CD4-positive, alpha-beta T cell (primary cell): ENCODE results near the gene ATP6V0A4. TPM values are rescaled to one million over a fixed set of nuclear protein-coding genes. Genes with fewer than 3 reads are reported as not detected.
A peak's percentile ranks its signal among the peaks of the same experiment; 100 is the strongest.

ENCODE experiments used
- ATAC-seq: fragments of 200-7000 bp; cut with Tn5 transposase; one replicate; pipeline ENCODE4 v1.10.0; 2022; ENCODE audit warnings: mild to moderate bottlenecking; ENCODE audit not compliant: poor library complexity
- CTCF ChIA-PET: fragments of 350-600 bp; sonication (Branson Sonifier 250); formaldehyde crosslinking; loops from one replicate; lab custom pipeline; 2021; ENCODE audit warnings: antibody characterized with exemption, inconsistent platforms; lab: Charles Lee
- POLR2A ChIA-PET: fragments of 350-600 bp; sonication (Branson Sonifier 250); formaldehyde crosslinking; loops from one replicate; lab custom pipeline; 2021; ENCODE audit warnings: antibody characterized with exemption, inconsistent platforms; lab: Charles Lee
- DNase-seq, 14 experiments: peaks; one replicate each; pipeline ENCODE4 v3.0.0-alpha.2; 2013 to 2020; ENCODE audit warnings: mixed read lengths in 2 of 14
- H3K27ac ChIP-seq, 2 donors: one replicate each; pipeline versions ENCODE4 v1.5.1 to v1.7.0; 2013; ENCODE audit warnings: low read length in 2 of 2, low read depth in 1 of 2, mild to moderate bottlenecking in 1 of 2
- H3K27me3 ChIP-seq, 2 experiments: 1 replicate in 1 of 2; 2 replicates in 1 of 2; pipeline versions ENCODE4 v1.6.1 to v1.7.0; 2013; ENCODE audit warnings: low read length in 2 of 2, control low read depth in 1 of 2, mild to moderate bottlenecking in 1 of 2, moderate library complexity in 1 of 2; ENCODE audit not compliant: insufficient read depth in 2 of 2, control insufficient read depth in 1 of 2
- H3K36me3 ChIP-seq: one replicate; pipeline ENCODE4 v1.6.1; 2013; ENCODE audit warnings: low read length, control low read depth; ENCODE audit not compliant: insufficient read depth
- H3K4me1 ChIP-seq: one replicate; pipeline ENCODE4 v1.6.1; 2013; ENCODE audit warnings: low read length, control low read depth; ENCODE audit not compliant: insufficient read depth
- H3K4me3 ChIP-seq: one replicate; pipeline ENCODE4 v1.5.1; 2013; ENCODE audit warnings: mild to moderate bottlenecking, low read length, moderate library complexity
- H3K9me3 ChIP-seq, 2 experiments: 1 replicate in 1 of 2; 2 replicates in 1 of 2; pipeline versions ENCODE4 v1.6.1 to v1.7.0; 2013; ENCODE audit warnings: low read length in 2 of 2, mild to moderate bottlenecking in 2 of 2, control low read depth in 1 of 2, moderate library complexity in 1 of 2; ENCODE audit not compliant: control insufficient read depth in 1 of 2, insufficient read depth in 1 of 2
- H3K27ac Mint-ChIP-seq: one replicate; pipeline ENCODE4 v1.8.0; 2020; ENCODE audit warnings: mixed read lengths
- H3K27me3 Mint-ChIP-seq: one replicate; pipeline ENCODE4 v1.8.0; 2021; ENCODE audit warnings: mixed read lengths
- H3K36me3 Mint-ChIP-seq: one replicate; pipeline ENCODE4 v1.8.0; 2021; ENCODE audit warnings: low read depth, mixed read lengths
- H3K4me1 Mint-ChIP-seq: one replicate; pipeline ENCODE4 v1.8.0; 2021; ENCODE audit warnings: low read depth, mixed read lengths
- H3K4me3 Mint-ChIP-seq: one replicate; pipeline ENCODE4 v1.8.0; 2020; ENCODE audit warnings: mild to moderate bottlenecking, mixed read lengths
- H3K9me3 Mint-ChIP-seq: one replicate; pipeline ENCODE4 v1.8.0; 2020; ENCODE audit warnings: mixed read lengths
- CTCF ChIP-seq: fragments of 200-600 bp; IDR thresholded peaks from one replicate; pipeline ENCODE4 v1.8.0; 2022; ENCODE audit warnings: antibody characterized with exemption, mild to moderate bottlenecking
- intact Hi-C, 2 experiments: fragments of 100-400 bp; cut with DNase I in 1 of 2; cut with micrococcal nuclease in 1 of 2; formaldehyde crosslinking; loops; one replicate each; pipeline versions ENCODE4 v1.15.1 to v1.9.0; 2023 to 2025; cut with DNase I, micrococcal nuclease
- total RNA-seq, 174 experiments: library from RNA in 2 of 174; stranded (reverse) in 2 of 174; gene quantifications; one replicate each; pipeline ENCODE4 v1.2.3 and lab custom pipeline; 2021 to 2026

The ATP6V0A4 gene
- total RNA-seq, 2 experiments from 2014 or later: not detected

- peak overlapping the region; percentile 94 for H3K27ac Mint-ChIP-seq
- no peaks in the 10 kb centered on the region for H3K36me3 Mint-ChIP-seq
- peaks cover 43% of the 10 kb centered on the region for H3K4me1 ChIP-seq
- TF ChIP-seq CTCF: no peak
- peaks cover 0 to 15% of the 10 kb centered on the region in 2 experiments for H3K9me3 ChIP-seq
- no peaks in the 10 kb centered on the region for H3K9me3 Mint-ChIP-seq
- H3K4me3 Mint-ChIP-seq: peak overlapping the region; percentile 38
- intact Hi-C loops: loop anchor here (2.0 to 10.0 kb wide), 7 partner anchors 36 to 751 kb away; partner anchors contain the start of genes CREB3L2 (in 1 of the 2) and FMC1 (in 1 of the 2)
- peak overlapping the region; percentile 73 for H3K27ac ChIP-seq
- H3K4me1 Mint-ChIP-seq: peaks cover 67% of the 10 kb centered on the region
- no peaks in the 10 kb centered on the region for H3K27me3 ChIP-seq
- no peaks in the 10 kb centered on the region for H3K36me3 ChIP-seq
- ATAC-seq (no peak), DNase-seq (peak in 1 of 14 experiments; percentile 40)
- CTCF ChIA-PET: interaction anchor here (1.0 to 4.5 kb wide), 4 partner anchors 15 to 751 kb away, joined by 3 to 29 read pairs (median 5); partner anchors contain the start of gene CREB3L2
- POLR2A ChIA-PET: interaction anchor here (0.6 to 1.5 kb wide), 19 partner anchors 14 to 883 kb away, joined by 3 to 10 read pairs (median 4); partner anchors contain the start of genes CREB3L2 and LUC7L2
- H3K4me3 ChIP-seq: no peak overlapping the region
- no peaks in the 10 kb centered on the region for H3K27me3 Mint-ChIP-seq
Measured at GRCh38 chr7:138753150-138753518, 44.9 kb downstream of the ATP6V0A4 start.

- peak overlapping the region; percentile 38 for H3K4me3 Mint-ChIP-seq
- no peak for TF ChIP-seq CTCF
- peak; percentile 92 for ATAC-seq
- peak; percentile 85 to 99 (median 92) for DNase-seq
- H3K9me3 Mint-ChIP-seq: no peaks in the 10 kb centered on the region
- intact Hi-C loops: loop anchor here (1.0 to 10.0 kb wide), 8 partner anchors 35 to 750 kb away; partner anchors contain the start of genes CREB3L2 (in 1 of the 2) and FMC1 (in 1 of the 2)
- Histone ChIP-seq H3K4me3 (no peak overlapping the region), H3K27me3 (no peaks in the 10 kb centered on the region), H3K4me1 (peaks cover 43% of the 10 kb centered on the region), H3K9me3 (peaks cover 0 to 15% of the 10 kb centered on the region in 2 experiments), H3K36me3 (no peaks in the 10 kb centered on the region), H3K27ac (peak overlapping the region; percentile 73)
- peaks cover 67% of the 10 kb centered on the region for H3K4me1 Mint-ChIP-seq
- H3K27ac Mint-ChIP-seq: peak overlapping the region; percentile 94
- CTCF ChIA-PET: interaction anchor here (1.0 to 4.5 kb wide), 4 partner anchors 14 to 751 kb away, joined by 3 to 29 read pairs (median 5); partner anchors contain the start of gene CREB3L2
- no peaks in the 10 kb centered on the region for H3K36me3 Mint-ChIP-seq
- no peaks in the 10 kb centered on the region for H3K27me3 Mint-ChIP-seq
- POLR2A ChIA-PET: interaction anchor here (0.6 to 1.5 kb wide), 20 partner anchors 14 to 883 kb away, joined by 3 to 10 read pairs (median 4); partner anchors contain the start of genes CREB3L2 and LUC7L2
Measured at GRCh38 chr7:138752518-138753149, 45.4 kb downstream of the ATP6V0A4 start.

GRCh38 chr7:138750901-138751464 lies 47.0 kb downstream of the ATP6V0A4 start:
- Mint-ChIP-seq H3K27ac (peak overlapping the region; percentile 94), H3K36me3 (no peaks in the 10 kb centered on the region), H3K27me3 (no peaks in the 10 kb centered on the region), H3K9me3 (no peaks in the 10 kb centered on the region), H3K4me1 (peaks cover 71% of the 10 kb centered on the region), H3K4me3 (no peak overlapping the region)
- ATAC-seq: no peak
- H3K27me3 ChIP-seq: no peaks in the 10 kb centered on the region
- H3K4me3 ChIP-seq: no peak overlapping the region
- peaks cover 43% of the 10 kb centered on the region for H3K4me1 ChIP-seq
- peaks cover 0 to 15% of the 10 kb centered on the region in 2 experiments for H3K9me3 ChIP-seq
- DNase-seq: peak in 1 of 14 experiments; percentile 27
- no peak for TF ChIP-seq CTCF
- POLR2A ChIA-PET: no interaction called here
- CTCF ChIA-PET: interaction anchor here (4.5 kb wide), 1 partner anchor 12 kb away, joined by 29 read pairs; no protein-coding TSS in a partner anchor
- H3K36me3 ChIP-seq: no peaks in the 10 kb centered on the region
- no peak overlapping the region for H3K27ac ChIP-seq
- intact Hi-C loops: loop anchor here (5.0 to 10.0 kb wide), 6 partner anchors 34 to 749 kb away; partner anchors contain the start of genes CREB3L2 (in 1 of the 2) and FMC1 (in 1 of the 2)
